HTERT RPE-1 (cell line): ENCODE measurements around the gene KIF1C.

Source experiments
- in situ Hi-C: fragments of 300-500 bp; cut with MboI; formaldehyde crosslinking; loops from 4 replicates; pipeline ENCODE4 v1.14.3; 2020; ENCODE audit warnings: low sequenced_read_pairs

Gene KIF1C

DNA sequence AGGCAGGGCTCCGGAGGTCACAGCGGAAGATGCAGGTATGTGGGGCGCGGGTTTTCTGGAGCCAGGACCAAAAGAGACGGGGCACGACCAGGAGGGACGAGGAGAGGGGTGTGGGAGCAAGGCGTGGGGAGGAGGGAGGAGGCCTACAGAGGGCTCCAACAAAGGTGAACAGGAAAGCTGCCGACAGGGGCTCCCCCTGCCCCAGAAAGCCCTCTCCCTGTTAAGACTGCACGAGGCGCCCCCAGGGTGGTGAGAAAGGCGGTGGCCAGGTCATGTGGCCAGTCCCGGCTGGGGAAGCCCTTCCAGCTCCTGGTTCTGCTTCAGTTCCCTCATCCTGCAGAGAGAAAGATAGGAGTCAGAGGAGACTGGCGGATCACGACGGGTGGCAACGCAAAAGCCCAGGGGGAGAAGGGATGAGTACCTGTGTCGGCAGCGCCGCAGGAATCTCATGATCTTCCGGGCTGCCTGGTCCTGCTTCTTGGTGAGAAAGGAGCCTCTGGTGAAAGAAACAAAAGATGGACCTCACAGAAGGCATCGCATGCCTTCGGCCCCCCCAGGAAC is 29.2 kb upstream of the KIF1C start:
- in situ Hi-C loops: no loop called here

DNA sequence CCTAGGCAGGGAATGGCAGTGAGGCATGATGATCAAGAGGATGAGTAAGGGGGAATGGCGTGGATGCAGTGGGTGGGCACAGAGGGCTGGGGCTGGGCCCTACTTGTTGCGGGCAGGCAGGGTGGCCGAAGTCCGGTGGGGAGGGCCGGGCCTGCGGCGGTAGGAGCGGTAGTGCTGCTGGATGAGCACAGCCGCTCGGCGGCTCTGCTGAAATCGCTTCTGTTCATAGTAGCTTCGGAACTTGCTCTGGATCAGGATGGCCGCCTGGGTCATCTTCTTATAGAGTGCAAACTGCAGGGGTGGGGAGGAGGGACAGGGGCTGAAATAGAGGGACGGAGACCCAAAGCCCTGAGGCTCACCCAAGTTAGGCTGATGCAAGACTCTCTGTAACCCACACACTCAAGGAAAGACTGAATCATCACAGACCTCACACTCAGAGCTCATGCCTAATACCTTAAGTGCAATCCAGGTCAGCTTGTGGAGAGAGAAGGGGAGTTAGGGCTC is 28.7 kb upstream of the KIF1C start:
- in situ Hi-C loops: no loop called here

GRCh38 chr17:4969551-4970173 is 28.1 kb upstream of the KIF1C start:
- in situ Hi-C loops: no loop called here

GRCh38 chr17:4970273-4970672 is 27.5 kb upstream of the KIF1C start:
- in situ Hi-C loops: no loop called here

DNA sequence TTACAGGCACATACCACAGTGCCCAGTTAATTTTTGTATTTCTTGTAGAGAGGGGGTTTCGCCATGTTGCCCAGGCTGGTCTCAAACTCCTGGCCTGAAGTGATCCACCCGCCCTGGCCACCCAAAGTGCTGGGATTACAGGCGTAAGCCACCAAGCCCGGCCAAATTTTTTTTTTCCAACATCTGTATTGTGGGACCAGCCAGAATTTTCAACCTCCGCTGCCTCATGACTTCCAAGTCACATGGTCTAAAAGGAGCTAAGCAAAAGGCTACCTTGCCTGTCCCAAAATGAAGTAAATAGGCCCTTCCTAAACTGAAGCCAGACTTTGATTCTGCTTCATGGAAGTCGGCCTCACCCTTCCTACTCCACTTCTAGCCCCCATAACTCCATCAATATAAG is 25.9 kb upstream of the KIF1C start:
- in situ Hi-C loops: no loop called here

DNA sequence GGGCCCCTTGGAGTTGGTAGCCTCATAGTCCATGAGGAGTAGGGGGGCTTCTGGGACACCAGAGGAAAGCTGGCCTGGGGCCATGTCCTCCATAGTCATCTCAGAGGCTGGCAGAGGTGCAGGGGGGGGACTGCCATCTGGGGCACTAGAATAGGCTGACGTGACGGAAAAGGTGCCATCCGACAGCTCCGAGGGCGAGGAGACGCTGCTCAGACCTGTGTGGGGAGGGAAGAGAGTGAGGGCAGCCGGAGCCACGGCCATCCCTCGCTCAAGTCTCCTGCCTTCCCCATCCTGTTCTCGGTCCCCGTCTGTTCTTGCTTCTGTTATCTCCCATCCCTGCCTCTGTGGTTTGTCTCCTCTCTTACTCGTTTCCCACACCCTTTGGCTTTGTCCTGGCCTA is 25.4 kb upstream of the KIF1C start:
- in situ Hi-C loops: no loop called here

- in situ Hi-C loops: no loop called here
Observed at GRCh38 chr17:4972752-4973151, 25.0 kb upstream of the KIF1C start.

DNA sequence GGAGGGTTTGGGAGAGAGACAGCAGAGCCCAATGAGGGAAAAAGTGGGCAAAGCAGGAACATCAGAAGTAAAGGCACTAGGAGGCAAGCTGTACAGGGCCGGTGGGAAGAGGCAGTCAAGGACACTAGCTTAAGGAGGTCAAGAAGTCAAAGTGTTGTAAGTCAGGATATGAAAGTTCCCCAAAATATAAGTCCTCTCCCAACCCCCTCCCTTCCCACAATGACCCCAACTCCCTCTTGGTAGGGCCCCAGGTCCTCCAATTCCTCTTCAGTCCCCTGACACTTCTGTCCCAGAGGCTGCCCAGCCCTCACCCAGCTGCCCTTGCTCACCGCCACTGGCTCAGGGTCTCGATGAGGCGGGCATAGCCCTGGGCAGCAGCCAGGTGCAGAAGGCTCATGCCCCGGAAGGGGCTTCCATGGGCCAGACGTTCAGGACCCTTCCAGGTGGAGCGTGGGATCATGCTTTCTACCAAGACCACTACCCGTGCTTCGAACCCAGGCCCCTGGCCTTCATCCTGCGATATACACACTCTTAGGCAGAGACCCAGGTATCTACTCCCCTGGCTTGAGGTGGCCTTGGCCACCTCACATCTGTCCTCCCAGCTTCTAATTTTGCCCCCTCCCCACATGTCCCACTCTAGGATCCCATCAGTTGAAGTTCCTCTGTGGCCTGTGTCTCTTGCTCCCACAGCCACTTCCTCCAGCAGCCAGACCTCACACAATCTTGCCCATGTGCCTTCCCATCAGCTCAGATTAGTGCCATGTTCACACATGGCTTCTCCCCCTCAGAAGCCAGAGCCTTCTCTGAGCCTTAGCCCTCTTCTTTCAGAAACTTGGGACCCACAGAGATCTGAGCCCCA is 24.3 kb upstream of the KIF1C start:
- in situ Hi-C loops: no loop called here

- in situ Hi-C loops: no loop called here
Observed at GRCh38 chr17:4974115-4974670, 23.6 kb upstream of the KIF1C start.

GRCh38 chr17:4978726-4979125 is 19.0 kb upstream of the KIF1C start:
- in situ Hi-C loops: no loop called here

GRCh38 chr17:4980644-4981216 is 17.0 kb upstream of the KIF1C start:
- in situ Hi-C loops: no loop called here

GRCh38 chr17:4982305-4982704 is 15.4 kb upstream of the KIF1C start:
- in situ Hi-C loops: no loop called here

DNA sequence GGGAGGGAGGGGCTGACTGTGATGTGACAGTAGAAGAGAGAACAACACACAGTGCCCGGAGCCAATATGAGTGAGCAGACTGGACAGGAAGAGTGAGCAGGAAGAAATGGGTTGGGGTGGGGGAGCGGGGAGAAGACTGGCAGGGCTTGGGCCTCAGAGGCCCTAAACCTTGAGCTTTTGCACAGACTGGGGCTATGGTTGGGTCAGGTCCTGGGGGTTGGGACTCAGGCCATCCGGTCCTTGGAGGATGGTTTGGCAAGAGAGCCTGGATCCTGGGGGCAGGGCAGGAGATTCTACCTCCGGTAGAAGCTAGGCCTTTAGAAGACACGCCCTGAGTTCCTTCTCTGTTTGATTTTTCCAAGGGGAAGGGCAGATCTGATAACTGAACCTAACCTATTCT is 11.3 kb upstream of the KIF1C start:
- in situ Hi-C loops: no loop called here

GRCh38 chr17:4986951-4987766 is 10.6 kb upstream of the KIF1C start, which contains the start of gene CAMTA2:
TSS of gene CAMTA2 (minus strand) at chr17:4987675. CDS start at chr17:4986222, 1,453 bp downstream.
- in situ Hi-C loops: no loop called here

DNA sequence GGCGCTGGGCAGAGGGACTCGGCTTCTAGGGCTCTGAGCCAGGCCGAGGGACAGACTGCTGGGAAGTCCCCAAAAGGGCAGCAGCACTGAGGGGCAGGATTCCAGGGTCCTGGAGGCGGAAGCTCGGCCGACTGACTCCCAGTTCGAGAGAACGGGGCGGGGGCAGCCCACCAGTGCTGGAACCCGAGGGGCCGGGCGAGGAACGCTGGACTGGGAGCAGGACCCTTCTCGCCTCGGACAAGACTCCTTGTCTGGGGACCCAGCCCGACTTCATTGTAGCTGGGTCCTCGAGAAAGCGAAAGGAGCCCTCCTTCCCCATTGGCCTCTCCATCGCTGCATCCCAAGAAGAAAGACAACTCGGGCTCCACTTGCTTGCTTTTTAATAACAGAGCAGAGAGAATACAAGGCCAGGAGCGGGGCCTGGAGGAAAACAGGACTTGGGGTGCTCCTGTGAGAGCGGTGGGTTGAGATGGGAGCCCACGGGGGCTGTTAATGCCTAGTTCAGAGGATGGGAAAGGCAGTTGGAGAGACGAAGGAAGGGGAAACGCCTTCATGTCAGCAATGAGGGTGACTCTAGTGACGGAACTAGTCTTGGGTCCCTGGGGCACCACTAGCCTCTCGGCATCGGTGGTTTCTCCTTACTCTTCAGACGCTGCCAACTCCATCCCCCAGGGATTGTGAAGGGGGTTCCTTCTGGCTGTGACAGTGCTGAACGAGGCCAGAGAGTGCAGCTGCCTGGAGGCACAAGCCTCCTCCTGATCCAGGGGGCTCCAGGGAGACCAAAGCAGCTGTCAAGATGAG is 9.8 kb upstream of the KIF1C start:
- in situ Hi-C loops: no loop called here

DNA sequence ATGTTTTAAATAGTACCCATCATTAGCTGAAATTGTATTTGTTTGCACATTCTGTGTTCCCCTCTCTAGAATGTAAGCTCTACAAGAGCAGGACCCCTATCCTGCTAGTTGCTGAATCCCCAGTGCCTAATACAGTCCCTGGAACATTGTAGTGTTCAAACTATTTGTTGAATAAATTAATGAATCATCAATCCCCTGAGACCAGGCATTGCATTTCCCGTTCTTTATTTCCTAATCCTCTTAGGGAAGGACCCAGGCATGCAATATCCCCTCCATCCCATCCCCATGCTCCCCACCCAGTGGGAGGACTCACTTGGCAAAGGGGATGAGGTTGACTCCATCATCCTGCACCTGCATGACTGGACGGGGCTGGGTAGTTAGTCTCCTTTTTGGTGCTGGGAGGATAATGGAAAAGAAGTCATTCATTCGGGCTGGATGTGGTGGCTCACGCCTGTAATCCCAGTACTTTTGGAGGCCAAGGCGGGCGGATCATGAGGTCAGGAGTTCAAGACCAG is 3.6 kb upstream of the KIF1C start:
- in situ Hi-C loops: no loop called here

DNA sequence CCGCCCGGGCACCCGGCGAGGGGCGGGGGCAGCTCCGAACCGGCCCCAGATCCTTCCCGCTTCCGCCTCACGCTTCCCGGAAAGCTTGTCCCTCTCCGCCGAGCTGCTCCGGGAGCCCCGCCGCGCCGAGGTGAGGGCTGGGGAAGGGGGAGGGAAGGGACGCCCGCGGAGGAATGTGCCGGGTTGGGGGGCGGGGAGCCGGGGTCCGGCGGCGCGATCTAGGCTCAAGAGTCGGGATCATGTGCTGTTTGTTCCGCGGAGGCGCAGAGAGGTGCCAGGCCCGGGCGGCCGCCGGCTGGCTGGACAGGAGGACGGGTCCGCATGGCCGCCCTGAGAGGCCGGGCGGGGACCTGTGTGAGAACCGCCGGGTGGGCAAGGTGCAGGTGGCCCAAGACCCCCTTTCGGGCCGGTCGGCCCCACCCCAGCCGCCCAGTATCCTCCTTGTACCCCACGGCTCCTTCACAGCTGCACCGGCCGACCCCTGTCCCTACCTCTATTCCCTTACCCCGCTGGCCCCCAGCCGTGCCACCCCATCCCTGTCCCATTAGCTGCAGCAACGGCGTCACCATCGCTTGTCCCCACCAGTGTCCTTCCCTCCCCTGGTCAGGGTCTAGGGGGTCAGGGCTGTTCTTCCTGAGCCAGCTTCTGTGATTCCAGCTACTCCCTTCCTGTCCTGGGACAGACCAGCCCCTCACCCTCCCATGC is 429 bp downstream of the KIF1C start:
- in situ Hi-C loops: no loop called here

DNA sequence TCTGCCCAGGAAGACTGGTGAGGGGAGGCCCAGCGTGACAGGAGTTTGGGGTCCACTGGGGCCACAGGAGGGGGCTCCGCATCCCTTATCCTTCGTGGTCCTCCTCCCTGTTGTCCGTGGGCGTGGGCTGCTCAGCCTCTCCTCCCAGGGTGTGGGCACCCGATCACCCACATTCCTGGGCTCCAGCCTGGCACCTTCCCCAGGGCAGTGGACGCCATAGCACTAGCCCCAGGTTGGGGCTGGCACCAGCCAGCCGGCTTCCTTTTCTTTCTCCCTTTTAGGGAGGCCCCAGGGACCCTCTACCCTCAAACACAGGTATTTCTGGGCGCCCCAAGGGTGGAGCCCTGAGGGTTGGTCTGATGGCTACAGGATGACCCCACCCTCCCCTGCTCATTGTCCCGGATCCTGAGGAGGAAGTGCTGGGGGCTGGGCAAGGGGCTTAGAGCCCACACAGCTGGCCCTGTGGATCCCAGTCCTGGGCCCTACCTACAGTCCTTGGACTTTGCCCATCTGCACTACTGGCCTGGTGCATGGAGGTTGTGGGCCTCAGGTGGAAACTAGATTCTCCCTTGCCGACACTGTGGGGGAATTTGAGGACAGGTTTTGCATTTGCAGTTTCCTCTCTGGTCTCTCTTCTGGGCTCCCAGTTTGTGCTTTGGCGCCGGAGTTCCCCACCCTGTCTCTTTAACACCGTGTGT is 1.1 kb downstream of the KIF1C start:
- in situ Hi-C loops: no loop called here
